GM18909 (cell line): Measurements from ENCODE around the gene BEGAIN.

Experiments used
- ATAC-seq: cut with Tn5 transposase; IDR thresholded peaks from one replicate; pipeline ENCODE4 v1.9.1; 2021; ENCODE audit warnings: mild to moderate bottlenecking; ENCODE audit not compliant: unreplicated experiment, poor library complexity

BEGAIN gene

GRCh38 chr14:100555436-100556139 is 31.6 kb downstream of the BEGAIN start:
- no peak for ATAC-seq

- no peak for ATAC-seq
Observed at GRCh38 chr14:100554696-100555320, 32.4 kb downstream of the BEGAIN start.

- no peak for ATAC-seq
Observed at GRCh38 chr14:100554082-100554677, 33.0 kb downstream of the BEGAIN start.

- ATAC-seq: no peak
Observed at GRCh38 chr14:100553471-100553870, 33.7 kb downstream of the BEGAIN start.

GRCh38 chr14:100552524-100553125 is 34.6 kb downstream of the BEGAIN start:
- ATAC-seq: no peak

- ATAC-seq: no peak
Observed at GRCh38 chr14:100551056-100551455, 36.2 kb downstream of the BEGAIN start.

- no peak for ATAC-seq
Observed at GRCh38 chr14:100549834-100550625, 37.2 kb downstream of the BEGAIN start.

GRCh38 chr14:100548939-100549338 is 38.3 kb downstream of the BEGAIN start:
- ATAC-seq: no peak

GRCh38 chr14:100548295-100548655 is 38.9 kb downstream of the BEGAIN start:
- ATAC-seq: no peak

GRCh38 chr14:100547633-100548294 is 39.5 kb downstream of the BEGAIN start:
- ATAC-seq: no peak

GRCh38 chr14:100546051-100546443 is 41.2 kb downstream of the BEGAIN start:
- no peak for ATAC-seq

- ATAC-seq: no peak
Observed at GRCh38 chr14:100545359-100545758, 41.9 kb downstream of the BEGAIN start.

- no peak for ATAC-seq
Observed at GRCh38 chr14:100544506-100545141, 42.6 kb downstream of the BEGAIN start.

- ATAC-seq: no peak
Observed at GRCh38 chr14:100543471-100544455, 43.5 kb downstream of the BEGAIN start.

- ATAC-seq: no peak
Observed at GRCh38 chr14:100542619-100543205, 44.5 kb downstream of the BEGAIN start.

- ATAC-seq: no peak
Observed at GRCh38 chr14:100541621-100542560, 45.3 kb downstream of the BEGAIN start.
